Ascending aorta (tissue), 2 donors: ENCODE results near the gene BRS3. TPM values are rescaled to one million over a fixed set of nuclear protein-coding genes. Genes with fewer than 3 reads are reported as not detected.

ENCODE experiments used
- DNase-seq, 2 donors: peaks; one replicate each; pipeline ENCODE4 v3.0.0-alpha.2; 2019; ENCODE audit warnings: low spot score in 2 of 2
- H3K27ac ChIP-seq, 2 donors: fragments of 200-600 bp; sonication (generic); one replicate each; pipeline ENCODE4 v1.5.1; 2016 to 2017; ENCODE audit warnings: mild to moderate bottlenecking in 1 of 2
- H3K27me3 ChIP-seq: fragments of 200-600 bp; sonication (generic); one replicate; pipeline ENCODE4 v1.5.1; 2017
- H3K36me3 ChIP-seq, 2 donors: fragments of 200-600 bp; sonication (generic); one replicate each; pipeline ENCODE4 v1.5.1; 2016
- H3K4me1 ChIP-seq, 2 donors: fragments of 200-600 bp; sonication (generic); one replicate each; pipeline ENCODE4 v1.5.1; 2016 to 2017; ENCODE audit warnings: mild to moderate bottlenecking in 1 of 2
- H3K4me3 ChIP-seq, 2 donors: fragments of 200-600 bp; sonication (generic); one replicate each; pipeline ENCODE4 v1.5.1; 2016 to 2017; ENCODE audit warnings: mild to moderate bottlenecking in 1 of 2
- H3K9me3 ChIP-seq, 2 donors: fragments of 200-600 bp; sonication (generic); one replicate each; pipeline ENCODE4 v1.5.1; 2016
- CTCF ChIP-seq, 3 experiments: fragments of 200-600 bp in 2 of 3; fragments of 450-650 bp in 1 of 3; sonication (generic) in 2 of 3; IDR thresholded peaks; one replicate each; pipeline ENCODE4 v1.5.1; 2016 to 2019; ENCODE audit warnings: antibody characterized with exemption in 3 of 3, mild to moderate bottlenecking in 1 of 3, moderate library complexity in 1 of 3
- intact Hi-C: fragments of 100-400 bp; cut with DNase I; formaldehyde crosslinking; loops from one replicate; pipeline ENCODE4 v1.15.1; 2023
- total RNA-seq: library from RNA; depleted of rRNA; stranded (reverse); fragments of >200 nt; gene quantifications from one replicate; pipeline ENCODE4 v1.1.0, GENCODE V29; 2016

BRS3 gene
- total RNA-seq, 1 donor from 2014 or later, result not detected

GRCh38 chrX:136450050-136450830 lies 37.5 kb upstream of the BRS3 start:
- Histone ChIP-seq H3K4me1 (no peaks in the 10 kb centered on the region), H3K4me3 (no peak overlapping the region), H3K27ac (no peak overlapping the region), H3K36me3 (no peaks in the 10 kb centered on the region), H3K9me3 (no peaks in the 10 kb centered on the region), H3K27me3 (no peaks in the 10 kb centered on the region)
- intact Hi-C loops, result no loop called here
- no peak for DNase-seq
- TF ChIP-seq CTCF (IDR thresholded peaks at IDR 0.05), result no peak

- Histone ChIP-seq H3K27ac (no peak overlapping the region), H3K4me1 (no peaks in the 10 kb centered on the region), H3K9me3 (no peaks in the 10 kb centered on the region), H3K4me3 (no peak overlapping the region), H3K27me3 (no peaks in the 10 kb centered on the region), H3K36me3 (no peaks in the 10 kb centered on the region)
- intact Hi-C loops, result no loop called here
- DNase-seq, result no peak
- no peak for TF ChIP-seq CTCF (IDR thresholded peaks at IDR 0.05)
Observed at GRCh38 chrX:136452614-136453013, 35.1 kb upstream of the BRS3 start.

- Histone ChIP-seq H3K4me3 (no peak overlapping the region), H3K27ac (no peak overlapping the region), H3K36me3 (no peaks in the 10 kb centered on the region), H3K4me1 (no peaks in the 10 kb centered on the region), H3K9me3 (no peaks in the 10 kb centered on the region), H3K27me3 (no peaks in the 10 kb centered on the region)
- DNase-seq, result no peak
- intact Hi-C loops, result no loop called here
- TF ChIP-seq CTCF (IDR thresholded peaks at IDR 0.05), result no peak
Observed at GRCh38 chrX:136453114-136453513, 34.6 kb upstream of the BRS3 start.

GRCh38 chrX:136453771-136454170 lies 34.0 kb upstream of the BRS3 start:
- intact Hi-C loops, result no loop called here
- Histone ChIP-seq H3K27me3 (no peaks in the 10 kb centered on the region), H3K36me3 (no peaks in the 10 kb centered on the region), H3K9me3 (no peaks in the 10 kb centered on the region), H3K4me1 (no peaks in the 10 kb centered on the region), H3K27ac (no peak overlapping the region), H3K4me3 (no peak overlapping the region)
- TF ChIP-seq CTCF (IDR thresholded peaks at IDR 0.05), result no peak
- no peak for DNase-seq

- H3K27ac ChIP-seq, result no peak overlapping the region
Observed at GRCh38 chrX:136456133-136456532, 31.6 kb upstream of the BRS3 start.

More at GRCh38 chrX:136456133-136456532, 31.6 kb upstream of the BRS3 start:
- DNase-seq, result no peak
- Histone ChIP-seq H3K9me3 (no peaks in the 10 kb centered on the region), H3K36me3 (no peaks in the 10 kb centered on the region), H3K4me3 (no peak overlapping the region), H3K27me3 (no peaks in the 10 kb centered on the region), H3K4me1 (no peaks in the 10 kb centered on the region)
- intact Hi-C loops, result no loop called here
- no peak for TF ChIP-seq CTCF (IDR thresholded peaks at IDR 0.05)
